ENCODE results near the gene TMSB15C.
"Not testable (repeated sequence)": the region's sequence is repeated elsewhere in the genome, so short reads cannot be mapped to it uniquely, and the experiment has no call there.

The TMSB15C gene

GRCh38 chrX:104075778-104076445, at the start of gene TMSB15C:
Gene TMSB15C, minus strand, starts transcription at chrX:104076236.
- in situ Hi-C loops (cut with HindIII; ENCODE audit: low sequenced_read_pairs); H3K4me3 ChIP-seq (ENCODE audit: low read depth, low read length); DNase-seq (ENCODE audit: low read depth): not testable (repeated sequence)

GRCh38 chrX:104122829-104123228, 46.8 kb upstream of the TMSB15C start:
- TF ChIP-seq CTCF (IDR thresholded peaks at IDR 0.05; ENCODE audit: low read depth, low read length, missing control alignments), result no peak
- no peak overlapping the region for H3K4me3 ChIP-seq (ENCODE audit: low read depth, low read length)
- in situ Hi-C loops (cut with HindIII; ENCODE audit: low sequenced_read_pairs), result no loop called here
- DNase-seq (ENCODE audit: low read depth), result no peak

- in situ Hi-C loops (cut with HindIII; ENCODE audit: low sequenced_read_pairs), result no loop called here
- DNase-seq (ENCODE audit: low read depth), result no peak
- TF ChIP-seq CTCF (IDR thresholded peaks at IDR 0.05; ENCODE audit: low read depth, low read length, missing control alignments), result no peak
- H3K4me3 ChIP-seq (ENCODE audit: low read depth, low read length), result no peak overlapping the region
Measured at GRCh38 chrX:104118765-104119164, 42.7 kb upstream of the TMSB15C start.

GRCh38 chrX:104117759-104118158, 41.7 kb upstream of the TMSB15C start:
- in situ Hi-C loops (cut with HindIII; ENCODE audit: low sequenced_read_pairs), result no loop called here
- DNase-seq (ENCODE audit: low read depth), result no peak
- H3K4me3 ChIP-seq (ENCODE audit: low read depth, low read length), result no peak overlapping the region
- TF ChIP-seq CTCF (IDR thresholded peaks at IDR 0.05; ENCODE audit: low read depth, low read length, missing control alignments), result no peak

GRCh38 chrX:104113222-104113965, 37.4 kb upstream of the TMSB15C start:
- peak overlapping the region; percentile 55 for H3K4me3 ChIP-seq (ENCODE audit: low read depth, low read length)
- DNase-seq (ENCODE audit: low read depth), result peak; percentile 11
- in situ Hi-C loops (cut with HindIII; ENCODE audit: low sequenced_read_pairs), result no loop called here
- peak; percentile 58 for TF ChIP-seq CTCF (IDR thresholded peaks at IDR 0.05; ENCODE audit: low read depth, low read length, missing control alignments)

- peak within 1 kb of the TSS; percentile 55 for H3K4me3 ChIP-seq (ENCODE audit: low read depth, low read length)
- peak; percentile 11 for DNase-seq (ENCODE audit: low read depth)
- in situ Hi-C loops (cut with HindIII; ENCODE audit: low sequenced_read_pairs), result no loop called here
- no peak for TF ChIP-seq CTCF (IDR thresholded peaks at IDR 0.05; ENCODE audit: low read depth, low read length, missing control alignments)
Measured at GRCh38 chrX:104112326-104112951, 36.4 kb upstream of the TMSB15C start, which contains the start of gene ZCCHC18. Gene ZCCHC18, plus strand, starts transcription at chrX:104112523. Its CDS starts 1,589 bp downstream, at chrX:104114112.

GRCh38 chrX:104110491-104111240, 34.6 kb upstream of the TMSB15C start:
- H3K4me3 ChIP-seq (ENCODE audit: low read depth, low read length), result not testable (repeated sequence)

More at GRCh38 chrX:104110491-104111240, 34.6 kb upstream of the TMSB15C start:
- DNase-seq (ENCODE audit: low read depth); in situ Hi-C loops (cut with HindIII; ENCODE audit: low sequenced_read_pairs): not testable (repeated sequence)

All from astrocyte of the cerebellum (primary cell).